ENCODE measurements around the gene ZNF236. TPM values are rescaled to one million over a fixed set of nuclear protein-coding genes. Genes with fewer than 3 reads are reported as not detected.

Gene ZNF236
- polyA plus RNA-seq, 4 donors: 1.4 to 6.1 (median 2.3) TPM

DNA sequence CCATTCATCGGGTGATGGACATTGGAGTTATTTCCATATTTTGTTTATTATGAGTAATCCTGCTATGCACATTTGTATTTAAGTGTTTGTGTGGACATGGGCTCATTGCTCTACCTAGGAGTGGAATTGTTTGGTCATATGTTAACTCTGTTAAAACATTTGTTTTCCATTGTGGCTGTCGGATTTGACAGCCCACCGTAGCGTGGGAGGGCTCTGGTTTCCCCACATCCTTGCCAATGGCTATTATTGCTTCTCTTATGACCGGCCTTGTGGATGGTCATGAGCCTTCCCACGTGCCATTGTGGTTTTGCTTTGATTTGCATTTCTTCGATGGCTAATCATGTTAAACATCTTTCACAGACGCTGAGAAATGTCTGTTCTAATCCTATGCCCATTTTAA is 92.0 kb downstream of the ZNF236 start:
- Histone ChIP-seq H3K9me3 (ENCODE audit: control insufficient read depth in 2 of 2, insufficient read depth in 1 of 2, low read depth in 1 of 2, low read length in 1 of 2) (no peaks in the 10 kb centered on the region), H3K4me3 (ENCODE audit: low read depth in 1 of 3, low read length in 3 of 3) (no peak overlapping the region), H3K27me3 (ENCODE audit: control insufficient read depth in 3 of 3, insufficient read depth in 3 of 3, low read length in 3 of 3) (no peaks in the 10 kb centered on the region), H3K27ac (ENCODE audit: low read depth in 1 of 3, low read length in 2 of 3) (no peak overlapping the region), H3K36me3 (ENCODE audit: control insufficient read depth in 3 of 3, insufficient read depth in 2 of 3, low read depth in 1 of 3, low read length in 3 of 3) (peaks cover 15 to 37% (median 18%) of the 10 kb centered on the region in 3 donors), H3K4me1 (ENCODE audit: control insufficient read depth in 3 of 3, insufficient read depth in 2 of 3, low read depth in 1 of 3, low read length in 2 of 3) (no peaks in the 10 kb centered on the region)
- DNase-seq: no peak
- no peak for FAIRE-seq
- 84 to 89% (median 88%) methylated on average over 8 of the region's 8 CpGs for WGBS, 3 donors

DNA sequence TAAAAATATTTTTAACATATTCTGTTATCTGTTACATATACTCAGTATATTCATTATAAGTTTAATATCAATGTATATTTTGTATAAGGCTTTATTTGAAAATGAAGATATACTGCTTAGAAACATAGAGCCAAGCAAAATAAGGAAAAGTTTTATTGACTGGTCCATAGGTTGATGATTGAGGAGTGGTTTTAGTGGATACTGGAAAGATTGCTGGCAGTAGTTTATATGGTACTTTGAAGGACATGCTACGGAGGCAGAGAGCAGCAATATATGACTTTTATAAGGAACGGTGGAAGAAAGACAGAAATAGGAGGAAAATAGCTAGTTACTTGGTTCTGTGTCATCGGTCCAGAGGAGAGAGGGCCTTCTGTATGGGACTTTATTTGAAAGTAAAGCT is 92.4 kb downstream of the ZNF236 start:
- Histone ChIP-seq H3K27ac (ENCODE audit: low read depth in 1 of 3, low read length in 2 of 3) (no peak overlapping the region), H3K4me3 (ENCODE audit: low read depth in 1 of 3, low read length in 3 of 3) (no peak overlapping the region), H3K9me3 (ENCODE audit: control insufficient read depth in 2 of 2, insufficient read depth in 1 of 2, low read depth in 1 of 2, low read length in 1 of 2) (no peaks in the 10 kb centered on the region), H3K4me1 (ENCODE audit: control insufficient read depth in 3 of 3, insufficient read depth in 2 of 3, low read depth in 1 of 3, low read length in 2 of 3) (no peaks in the 10 kb centered on the region), H3K36me3 (ENCODE audit: control insufficient read depth in 3 of 3, insufficient read depth in 2 of 3, low read depth in 1 of 3, low read length in 3 of 3) (peaks cover 16 to 37% (median 21%) of the 10 kb centered on the region in 3 donors), H3K27me3 (ENCODE audit: control insufficient read depth in 3 of 3, insufficient read depth in 3 of 3, low read length in 3 of 3) (no peaks in the 10 kb centered on the region)
- WGBS, 3 donors: 63 to 88% (median 84%) methylated on average over 3 of the region's 3 CpGs
- FAIRE-seq (no peak), DNase-seq (no peak)

DNA sequence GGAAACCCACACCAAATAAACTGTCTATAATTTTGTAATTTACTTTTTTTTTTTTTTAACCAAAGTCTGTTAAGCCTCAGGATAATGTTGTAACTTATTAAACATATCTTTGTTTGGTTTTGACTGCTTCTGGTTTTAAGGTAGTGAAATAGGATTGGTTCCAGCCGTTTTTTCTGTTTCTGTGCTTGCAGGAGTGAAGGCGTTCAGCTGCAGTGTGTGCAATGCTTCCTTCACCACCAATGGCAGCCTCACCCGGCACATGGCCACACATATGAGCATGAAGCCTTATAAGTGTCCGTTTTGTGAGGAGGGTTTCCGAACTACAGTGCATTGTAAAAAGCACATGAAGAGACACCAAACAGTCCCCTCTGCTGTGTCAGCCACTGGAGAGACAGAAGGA is 93.1 kb downstream of the ZNF236 start:
- H3K36me3 ChIP-seq (ENCODE audit: control insufficient read depth in 3 of 3, insufficient read depth in 2 of 3, low read depth in 1 of 3, low read length in 3 of 3): peaks cover 14 to 37% (median 18%) of the 10 kb centered on the region in 3 donors
- WGBS, 3 donors: 82 to 88% (median 85%) methylated on average over 5 of the region's 5 CpGs
- no peak overlapping the region for H3K4me3 ChIP-seq (ENCODE audit: low read depth in 1 of 3, low read length in 3 of 3)
- H3K9me3 ChIP-seq (ENCODE audit: control insufficient read depth in 2 of 2, insufficient read depth in 1 of 2, low read depth in 1 of 2, low read length in 1 of 2): no peaks in the 10 kb centered on the region
- no peaks in the 10 kb centered on the region for H3K27me3 ChIP-seq (ENCODE audit: control insufficient read depth in 3 of 3, insufficient read depth in 3 of 3, low read length in 3 of 3)
- DNase-seq: no peak
- H3K27ac ChIP-seq (ENCODE audit: low read depth in 1 of 3, low read length in 2 of 3): no peak overlapping the region
- H3K4me1 ChIP-seq (ENCODE audit: control insufficient read depth in 3 of 3, insufficient read depth in 2 of 3, low read depth in 1 of 3, low read length in 2 of 3): no peaks in the 10 kb centered on the region
- FAIRE-seq: no peak

DNA sequence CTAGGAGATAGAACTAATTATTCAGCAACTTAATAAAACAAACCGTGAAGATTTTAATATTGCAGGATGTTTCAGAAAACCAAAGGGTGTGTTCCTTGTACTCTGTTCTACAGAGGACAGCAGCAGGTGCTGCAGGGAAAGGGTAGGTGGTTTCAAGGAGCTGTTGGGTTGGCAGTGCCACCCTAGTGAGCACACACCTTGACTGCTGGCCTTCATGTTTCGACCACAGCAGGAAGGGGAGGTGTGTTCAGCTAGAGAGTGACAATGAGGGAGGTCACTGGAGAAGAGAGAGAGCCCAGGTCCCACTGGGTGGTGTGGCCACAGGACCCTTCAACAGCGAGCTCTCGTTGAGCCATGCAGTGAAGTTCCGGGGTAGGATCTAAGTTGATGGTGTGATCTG is 98.6 kb downstream of the ZNF236 start:
- H3K27me3 ChIP-seq (ENCODE audit: control insufficient read depth in 3 of 3, insufficient read depth in 3 of 3, low read length in 3 of 3): no peaks in the 10 kb centered on the region
- FAIRE-seq (no peak), DNase-seq (no peak)
- H3K4me1 ChIP-seq (ENCODE audit: control insufficient read depth in 3 of 3, insufficient read depth in 2 of 3, low read depth in 1 of 3, low read length in 2 of 3): no peaks in the 10 kb centered on the region
- no peaks in the 10 kb centered on the region for H3K9me3 ChIP-seq (ENCODE audit: control insufficient read depth in 2 of 2, insufficient read depth in 1 of 2, low read depth in 1 of 2, low read length in 1 of 2)
- H3K36me3 ChIP-seq (ENCODE audit: control insufficient read depth in 3 of 3, insufficient read depth in 2 of 3, low read depth in 1 of 3, low read length in 3 of 3): peaks cover 9 to 43% (median 24%) of the 10 kb centered on the region in 3 donors
- 81 to 87% (median 86%) methylated on average over 5 of the region's 5 CpGs for WGBS, 3 donors
- no peak overlapping the region for H3K27ac ChIP-seq (ENCODE audit: low read depth in 1 of 3, low read length in 2 of 3)
- no peak overlapping the region for H3K4me3 ChIP-seq (ENCODE audit: low read depth in 1 of 3, low read length in 3 of 3)

DNA sequence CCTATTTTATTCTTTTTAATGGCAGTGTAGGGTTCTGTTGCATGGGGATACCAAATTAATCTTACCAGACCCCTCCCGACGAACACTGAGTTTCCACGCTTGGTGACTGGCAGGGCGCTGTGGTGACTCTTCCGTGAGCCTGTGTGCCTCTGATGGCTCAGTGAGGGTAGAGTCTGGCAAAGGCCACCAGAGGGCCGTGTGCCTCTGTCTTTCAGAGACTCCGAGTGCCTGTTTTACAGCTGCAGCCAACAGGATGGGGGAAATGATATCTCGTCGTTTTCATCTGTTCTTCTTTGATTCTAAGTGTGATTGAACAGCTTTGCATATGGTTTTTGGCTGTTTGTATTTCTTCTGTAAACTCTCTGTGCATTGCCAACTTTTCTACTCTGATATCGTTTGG is 99.8 kb downstream of the ZNF236 start:
- Histone ChIP-seq H3K9me3 (ENCODE audit: control insufficient read depth in 2 of 2, insufficient read depth in 1 of 2, low read depth in 1 of 2, low read length in 1 of 2) (no peaks in the 10 kb centered on the region), H3K27me3 (ENCODE audit: control insufficient read depth in 3 of 3, insufficient read depth in 3 of 3, low read length in 3 of 3) (no peaks in the 10 kb centered on the region), H3K4me1 (ENCODE audit: control insufficient read depth in 3 of 3, insufficient read depth in 2 of 3, low read depth in 1 of 3, low read length in 2 of 3) (no peaks in the 10 kb centered on the region), H3K36me3 (ENCODE audit: control insufficient read depth in 3 of 3, insufficient read depth in 2 of 3, low read depth in 1 of 3, low read length in 3 of 3) (peaks cover 13 to 42% (median 20%) of the 10 kb centered on the region in 3 donors), H3K4me3 (ENCODE audit: low read depth in 1 of 3, low read length in 3 of 3) (no peak overlapping the region), H3K27ac (ENCODE audit: low read depth in 1 of 3, low read length in 2 of 3) (no peak overlapping the region)
- WGBS, 3 donors: 29 to 32% (median 30%) methylated on average over 10 of the region's 10 CpGs
- DNase-seq: peak; percentile 49 to 66
- no peak for FAIRE-seq

DNA sequence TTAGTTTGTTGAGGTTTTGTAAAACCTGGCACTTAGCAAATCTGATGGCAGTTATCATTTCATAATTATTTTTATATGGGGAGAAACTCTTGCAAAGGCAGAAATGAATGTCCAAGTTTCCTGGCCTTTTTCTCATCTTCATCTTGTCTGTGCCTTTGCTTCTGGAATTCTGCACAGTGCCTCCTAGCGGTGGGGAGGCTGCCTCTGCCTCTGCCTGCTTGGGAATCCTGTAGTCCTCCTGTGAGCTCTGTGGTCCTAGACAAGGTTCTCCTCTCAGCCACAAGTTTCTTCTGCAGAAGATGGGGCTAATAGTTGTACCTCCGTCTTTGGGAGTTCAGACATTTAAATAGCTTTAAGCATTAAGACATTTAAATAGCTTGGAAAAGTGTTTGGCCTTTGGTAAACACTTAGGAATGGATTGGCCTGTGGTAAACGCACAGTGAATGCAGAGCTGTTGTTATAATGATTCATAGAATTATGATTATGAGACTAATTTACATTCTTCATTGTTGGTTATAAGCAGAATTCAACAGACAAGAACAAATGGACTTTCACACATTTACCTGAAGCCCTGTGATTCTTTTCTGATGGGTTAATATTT is 101.2 kb downstream of the ZNF236 start:
- Histone ChIP-seq H3K27ac (ENCODE audit: low read depth in 1 of 3, low read length in 2 of 3) (no peak overlapping the region), H3K9me3 (ENCODE audit: control insufficient read depth in 2 of 2, insufficient read depth in 1 of 2, low read depth in 1 of 2, low read length in 1 of 2) (no peaks in the 10 kb centered on the region), H3K4me3 (ENCODE audit: low read depth in 1 of 3, low read length in 3 of 3) (no peak overlapping the region), H3K36me3 (ENCODE audit: control insufficient read depth in 3 of 3, insufficient read depth in 2 of 3, low read depth in 1 of 3, low read length in 3 of 3) (peaks cover 19 to 44% (median 25%) of the 10 kb centered on the region in 3 donors), H3K27me3 (ENCODE audit: control insufficient read depth in 3 of 3, insufficient read depth in 3 of 3, low read length in 3 of 3) (no peaks in the 10 kb centered on the region), H3K4me1 (ENCODE audit: control insufficient read depth in 3 of 3, insufficient read depth in 2 of 3, low read depth in 1 of 3, low read length in 2 of 3) (no peaks in the 10 kb centered on the region)
- DNase-seq (peak; percentile 17 to 30), FAIRE-seq (no peak)
- 73 to 83% (median 82%) methylated on average over 3 of the region's 3 CpGs for WGBS, 3 donors

DNA sequence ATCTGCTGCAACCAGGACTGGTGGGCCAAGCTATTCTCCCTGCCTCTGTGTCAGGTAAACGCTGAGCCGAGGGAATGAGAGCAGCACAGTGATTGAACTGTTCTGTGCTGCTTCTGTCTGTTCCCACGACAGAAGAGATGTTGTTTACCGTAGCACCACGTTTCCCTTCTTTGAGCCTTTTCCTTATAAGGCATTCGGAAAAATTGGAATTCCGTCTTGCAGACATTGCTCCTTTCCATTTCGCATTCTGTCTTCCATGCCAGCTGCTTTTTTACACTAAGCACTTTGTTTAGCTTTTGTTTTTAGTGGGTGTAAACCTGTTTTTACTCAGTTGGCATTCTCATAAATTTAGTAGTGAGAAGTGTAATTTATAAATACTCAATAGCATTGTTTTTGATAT is 103.1 kb downstream of the ZNF236 start:
- FAIRE-seq: no peak
- Histone ChIP-seq H3K36me3 (ENCODE audit: control insufficient read depth in 3 of 3, insufficient read depth in 2 of 3, low read depth in 1 of 3, low read length in 3 of 3) (peaks cover 20 to 39% (median 22%) of the 10 kb centered on the region in 3 donors), H3K9me3 (ENCODE audit: control insufficient read depth in 2 of 2, insufficient read depth in 1 of 2, low read depth in 1 of 2, low read length in 1 of 2) (no peaks in the 10 kb centered on the region), H3K27ac (ENCODE audit: low read depth in 1 of 3, low read length in 2 of 3) (no peak overlapping the region), H3K4me3 (ENCODE audit: low read depth in 1 of 3, low read length in 3 of 3) (no peak overlapping the region), H3K4me1 (ENCODE audit: control insufficient read depth in 3 of 3, insufficient read depth in 2 of 3, low read depth in 1 of 3, low read length in 2 of 3) (no peaks in the 10 kb centered on the region), H3K27me3 (ENCODE audit: control insufficient read depth in 3 of 3, insufficient read depth in 3 of 3, low read length in 3 of 3) (no peaks in the 10 kb centered on the region)
- DNase-seq: no peak
- WGBS, 3 donors: 84 to 95% (median 94%) methylated on average over 8 of the region's 8 CpGs

DNA sequence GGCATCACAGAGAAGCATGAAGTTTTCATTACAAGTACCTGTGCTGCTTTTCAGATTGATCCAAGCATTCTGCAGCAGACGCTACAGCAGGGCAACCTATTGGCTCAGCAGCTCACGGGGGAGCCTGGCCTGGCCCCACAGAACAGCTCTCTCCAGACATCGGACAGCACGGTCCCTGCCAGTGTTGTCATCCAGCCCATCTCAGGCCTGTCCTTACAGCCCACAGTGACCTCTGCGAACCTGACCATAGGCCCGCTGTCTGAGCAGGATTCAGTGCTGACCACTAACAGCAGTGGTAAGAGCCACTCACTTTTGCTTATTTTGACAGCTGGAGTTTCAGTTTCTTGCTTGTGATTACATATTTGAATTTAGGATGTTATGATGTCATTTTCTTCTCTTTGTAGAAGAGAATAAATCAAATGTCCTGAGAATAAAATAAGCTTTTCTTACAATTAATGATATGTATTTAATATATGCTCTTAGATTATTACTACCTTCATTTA is 104.9 kb downstream of the ZNF236 start:
- DNase-seq: no peak
- WGBS, 3 donors: 93 to 98% (median 96%) methylated on average over 6 of the region's 6 CpGs
- no peak for FAIRE-seq
- no peaks in the 10 kb centered on the region for H3K27me3 ChIP-seq (ENCODE audit: control insufficient read depth in 3 of 3, insufficient read depth in 3 of 3, low read length in 3 of 3)
- H3K27ac ChIP-seq (ENCODE audit: low read depth in 1 of 3, low read length in 2 of 3): no peak overlapping the region
- H3K9me3 ChIP-seq (ENCODE audit: control insufficient read depth in 2 of 2, insufficient read depth in 1 of 2, low read depth in 1 of 2, low read length in 1 of 2): no peaks in the 10 kb centered on the region
- H3K4me3 ChIP-seq (ENCODE audit: low read depth in 1 of 3, low read length in 3 of 3): no peak overlapping the region
- peaks cover 20 to 32% (median 22%) of the 10 kb centered on the region in 3 donors for H3K36me3 ChIP-seq (ENCODE audit: control insufficient read depth in 3 of 3, insufficient read depth in 2 of 3, low read depth in 1 of 3, low read length in 3 of 3)
- no peaks in the 10 kb centered on the region for H3K4me1 ChIP-seq (ENCODE audit: control insufficient read depth in 3 of 3, insufficient read depth in 2 of 3, low read depth in 1 of 3, low read length in 2 of 3)

Measured in small intestine (tissue), 7 donors.